Right lung (tissue), 5 donors: ENCODE data around the gene ZER1. TPM values are rescaled to one million over a fixed set of nuclear protein-coding genes. Genes with fewer than 3 reads are reported as not detected.
"Not testable (repeated sequence)": the region's sequence is repeated elsewhere in the genome, so short reads cannot be mapped to it uniquely, and the experiment has no call there.

Source experiments
- DNase-seq, 2 donors: peaks; one replicate each; pipeline ENCODE4 v3.0.0-alpha.2; 2013
- polyA plus RNA-seq, 5 donors: library from polyadenylated mRNA; unstranded; fragments of 120-200 nt; gene quantifications; one replicate each; pipeline versions ENCODE4 v1.2.1 to v1.2.3, GENCODE V29; 2013; ENCODE audit warnings: inconsistent platforms in 1 of 5, low replicate concordance in 1 of 5; ENCODE audit not compliant: insufficient read length in 5 of 5, insufficient read depth in 1 of 5

Gene ZER1
- polyA plus RNA-seq, 5 donors, result 20.4 to 32.3 (median 28.7) TPM

DNA sequence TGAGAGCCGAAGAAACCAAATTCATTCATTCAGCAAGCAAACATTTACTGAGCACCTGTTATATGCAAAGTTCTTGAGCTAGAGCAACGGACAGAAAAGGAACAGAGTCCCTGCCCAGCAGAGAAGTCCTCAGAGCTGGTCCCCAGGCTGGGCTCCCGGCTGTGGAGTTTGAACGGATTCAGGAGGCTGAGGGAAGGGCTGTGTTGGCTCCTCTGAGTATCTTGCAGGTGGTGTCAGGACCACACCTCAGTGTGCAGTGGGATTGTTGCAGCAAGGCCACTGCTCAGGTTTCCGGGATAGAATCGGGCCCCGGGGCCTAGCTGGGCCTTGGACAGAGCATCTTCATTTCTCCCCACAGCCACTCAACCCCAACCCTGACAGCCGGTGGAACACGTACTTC is 20.4 kb upstream of the ZER1 start:
- no peak for DNase-seq

DNA sequence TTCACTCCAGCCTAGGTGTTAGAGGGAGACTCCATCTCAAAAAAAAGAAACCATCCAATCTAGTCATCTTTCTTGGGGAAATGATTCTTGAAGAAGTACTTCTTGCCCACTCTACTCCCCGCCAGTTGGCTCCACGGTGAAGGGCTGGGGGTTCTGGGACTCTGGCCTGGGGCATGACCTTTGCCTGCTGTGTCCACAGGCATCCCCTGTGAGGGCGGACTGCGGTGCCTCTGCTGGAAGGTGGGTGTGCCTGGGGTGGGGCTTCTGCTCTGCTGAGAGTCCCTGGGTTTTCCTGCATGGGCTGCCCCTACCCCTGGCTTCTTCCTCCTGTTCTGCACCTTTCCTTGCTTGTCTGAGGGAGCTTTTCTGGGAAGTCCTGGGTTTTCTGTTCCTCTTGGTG is 18.8 kb upstream of the ZER1 start:
- no peak for DNase-seq

DNA sequence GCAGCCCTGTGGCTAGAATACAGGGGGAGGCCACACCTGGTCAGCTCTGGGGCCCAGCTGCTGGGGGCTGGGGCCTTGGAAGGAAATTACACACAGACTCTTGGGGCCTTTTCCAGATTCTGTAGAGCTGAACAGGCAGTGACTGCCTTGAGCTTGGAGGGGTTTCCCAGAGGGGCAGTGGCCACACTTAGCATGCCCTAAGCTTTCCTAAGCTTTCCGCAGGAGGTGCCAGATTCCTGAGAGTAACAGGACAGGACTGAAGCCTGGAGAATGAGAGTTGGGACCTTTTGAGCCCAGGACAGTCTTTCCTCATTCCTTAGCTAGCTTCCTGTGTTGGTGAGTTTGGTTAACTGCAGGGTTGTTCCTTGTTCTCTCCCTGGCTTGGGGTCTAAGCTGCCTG is 16.7 kb upstream of the ZER1 start:
- no peak for DNase-seq

- DNase-seq, result peak in 1 of 2 donors; percentile 8
Measured at GRCh38 chr9:128787659-128788058, 15.9 kb upstream of the ZER1 start.

DNA sequence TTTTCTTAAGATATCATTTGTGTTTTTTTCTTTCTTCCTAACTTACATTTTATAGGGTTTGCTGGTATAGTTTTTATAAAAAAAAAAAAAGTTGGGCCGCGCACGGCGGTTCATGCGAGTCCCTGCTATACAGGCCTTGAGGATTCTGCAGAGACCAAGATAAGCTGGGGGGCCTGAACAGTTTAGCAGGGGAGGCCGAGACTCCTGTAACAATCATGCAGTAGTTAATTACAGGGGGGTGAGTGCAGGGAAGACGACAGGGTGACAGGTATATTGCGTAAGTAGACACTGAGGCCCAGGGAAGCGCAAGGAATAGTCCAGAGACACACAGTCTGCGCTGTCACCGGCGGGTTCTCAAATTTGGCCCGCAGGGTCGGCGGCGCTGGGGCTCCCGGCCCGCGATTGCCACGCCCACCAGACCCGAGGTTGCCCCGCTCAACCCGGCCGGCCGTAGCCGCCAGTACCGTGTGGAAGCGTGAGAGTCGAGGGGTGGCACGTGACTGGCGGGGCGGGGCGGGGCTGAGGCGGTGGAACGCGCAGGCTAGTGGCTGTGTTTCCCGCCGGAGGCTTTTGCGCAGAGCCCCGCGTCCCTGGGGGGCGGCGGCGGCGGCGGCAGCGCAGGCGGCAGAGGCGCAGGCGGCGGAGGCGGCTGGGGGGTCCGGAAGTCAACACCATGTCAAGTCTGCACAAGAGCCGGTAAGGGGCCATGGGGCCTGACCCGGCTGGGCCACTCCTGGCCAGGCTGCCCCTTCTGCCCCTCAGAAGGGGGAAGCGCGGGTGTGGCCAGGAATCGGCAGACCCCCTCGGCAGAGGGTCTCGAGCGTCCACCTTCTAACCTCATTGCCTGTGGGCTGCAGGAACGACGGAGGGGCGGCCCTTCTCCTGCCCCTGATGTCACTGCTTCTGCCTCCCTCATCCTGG is 15.2 kb upstream of the ZER1 start, which contains the start of gene TBC1D13:
Gene TBC1D13, plus strand, starts transcription at position 573 of the 921 bp plus-strand sequence. Its CDS starts 101 bp downstream, at position 674.
- DNase-seq, result peak; percentile 58 to 74

GRCh38 chr9:128785427-128785826 is 13.7 kb upstream of the ZER1 start:
- no peak for DNase-seq

GRCh38 chr9:128782669-128783068 is 10.9 kb upstream of the ZER1 start:
- no peak for DNase-seq

GRCh38 chr9:128781187-128782070 is 9.7 kb upstream of the ZER1 start:
- DNase-seq, result no peak

- DNase-seq, result not testable (repeated sequence)
Measured at GRCh38 chr9:128780093-128780492, 8.4 kb upstream of the ZER1 start.

- no peak for DNase-seq
Measured at GRCh38 chr9:128774804-128775203, 3.1 kb upstream of the ZER1 start.

DNA sequence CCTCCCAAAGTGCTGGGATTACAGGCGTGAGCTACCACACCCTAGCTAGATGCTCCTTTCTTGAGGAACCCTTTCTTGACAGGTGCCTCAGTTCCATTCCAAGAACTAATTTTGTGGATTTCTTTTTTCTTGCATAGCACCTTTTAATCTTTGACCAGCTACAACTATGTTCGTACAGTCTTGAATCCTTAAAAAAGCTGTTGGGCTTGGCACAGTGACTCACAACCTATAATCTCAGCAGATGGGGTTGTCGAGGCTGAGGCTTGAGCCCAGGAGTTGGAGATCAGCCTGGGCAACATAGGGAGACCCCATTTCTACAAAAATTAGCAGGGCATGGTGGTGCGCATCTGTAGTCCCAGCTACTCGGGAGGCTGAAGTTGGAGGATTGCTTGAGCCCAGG is 1.3 kb upstream of the ZER1 start:
- no peak for DNase-seq

DNA sequence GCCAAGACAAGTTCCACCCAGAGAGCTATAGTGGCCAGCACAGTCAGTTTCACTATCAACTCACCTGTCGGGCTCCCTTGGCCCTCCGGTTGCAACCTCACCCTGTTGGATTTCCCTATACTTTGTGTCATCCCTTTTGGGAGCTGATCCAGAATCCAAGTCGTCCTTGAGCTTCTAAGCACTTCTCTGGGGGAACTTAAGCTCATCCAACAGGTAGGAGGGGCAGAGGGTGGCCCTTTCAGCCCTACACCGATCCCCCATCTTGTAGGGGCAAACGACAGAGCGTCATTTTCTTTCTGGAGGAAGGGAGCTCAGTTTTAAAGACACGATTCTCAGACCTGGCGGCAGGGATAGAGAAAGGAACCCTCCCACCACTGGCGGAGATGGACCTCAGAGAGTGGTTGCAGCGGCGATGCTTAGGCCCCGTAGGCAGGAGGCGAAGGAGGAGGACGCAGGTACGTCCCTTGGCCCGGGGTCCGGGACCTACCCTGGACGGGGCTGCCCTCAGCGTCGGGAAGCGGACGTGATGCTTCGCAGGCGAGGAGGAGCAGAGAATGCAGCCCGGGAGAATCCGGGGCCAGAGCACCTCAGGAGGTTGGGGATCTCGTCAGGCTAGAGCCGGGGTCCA is 519 bp downstream of the ZER1 start:
- peak in 1 of 2 donors; percentile 10 for DNase-seq

DNA sequence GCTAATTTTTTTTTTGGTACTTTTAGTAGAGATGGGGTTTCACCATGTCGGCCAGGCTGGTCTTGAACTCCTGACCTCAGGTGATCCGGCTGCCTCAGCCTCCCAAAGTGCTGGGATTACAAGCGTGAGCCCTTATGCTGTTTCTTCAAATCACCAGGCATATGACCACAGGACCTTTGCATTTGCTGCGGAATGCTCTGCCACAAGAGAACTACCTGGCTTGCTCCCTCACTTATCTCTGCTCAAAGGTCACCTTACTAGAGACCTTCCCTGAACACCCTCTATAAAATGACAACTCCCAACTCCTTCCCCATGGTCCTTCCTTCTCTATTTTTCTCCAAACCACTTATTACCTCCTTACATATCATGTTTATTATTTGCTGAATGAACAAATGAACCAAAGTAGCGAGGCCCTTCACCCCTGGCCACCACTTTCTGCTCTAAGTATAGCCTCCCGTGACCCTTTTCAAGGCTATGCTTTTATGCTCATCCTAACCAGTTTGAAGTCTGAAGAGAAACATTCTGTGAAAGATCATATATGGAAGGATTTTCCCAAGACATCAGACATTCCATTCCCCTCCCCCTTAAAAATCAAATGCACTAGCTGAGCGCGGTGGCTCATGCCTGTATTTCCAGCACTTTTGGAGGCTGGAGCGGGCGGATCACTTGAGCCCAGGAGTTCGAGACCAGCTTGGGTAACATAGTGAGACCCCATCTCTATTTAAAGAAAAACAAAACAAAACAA is 1.3 kb downstream of the ZER1 start:
- no peak for DNase-seq

DNA sequence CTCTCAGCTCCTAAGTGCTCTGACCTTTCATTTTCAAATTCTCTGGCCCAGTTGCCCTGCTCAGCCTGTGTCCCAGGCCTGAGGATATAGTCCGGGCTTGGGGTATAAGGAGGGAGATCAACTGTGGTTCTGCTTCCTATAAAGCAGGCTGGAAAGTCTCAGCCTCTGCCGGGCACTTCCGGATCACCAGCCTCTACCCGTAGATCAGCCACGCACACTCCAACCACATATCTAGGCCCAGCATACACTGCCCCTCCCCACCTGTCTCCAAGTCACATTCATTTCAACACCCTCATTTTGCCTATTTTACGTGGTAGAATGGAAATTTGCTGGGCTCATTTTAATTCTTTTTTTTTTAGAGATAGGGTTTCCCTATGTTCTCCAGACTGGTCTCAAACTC is 3.1 kb downstream of the ZER1 start:
- DNase-seq, result no peak

DNA sequence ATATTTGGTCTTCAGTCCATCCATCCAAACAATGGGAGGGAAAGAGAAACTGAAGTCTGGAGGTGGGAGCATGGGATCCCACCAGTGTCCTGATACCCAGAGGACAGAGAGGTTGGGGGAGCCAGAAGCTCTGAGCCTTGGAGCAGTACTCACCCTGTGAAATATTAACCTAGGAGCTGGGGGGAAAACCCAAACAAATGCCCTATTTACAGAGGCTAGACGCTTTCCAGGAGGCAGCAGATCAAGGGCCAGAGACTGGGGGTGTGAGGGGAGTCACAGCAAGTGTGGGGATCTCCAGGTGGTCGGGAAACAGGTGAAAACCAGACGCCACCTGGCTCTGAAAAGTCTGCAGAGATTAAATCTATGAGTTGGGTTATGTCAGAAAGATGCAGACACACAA is 6.2 kb downstream of the ZER1 start:
- DNase-seq, result no peak

GRCh38 chr9:128764361-128764760 is 7.4 kb downstream of the ZER1 start:
- no peak for DNase-seq

- no peak for DNase-seq
Measured at GRCh38 chr9:128762671-128763449, 8.9 kb downstream of the ZER1 start.

DNA sequence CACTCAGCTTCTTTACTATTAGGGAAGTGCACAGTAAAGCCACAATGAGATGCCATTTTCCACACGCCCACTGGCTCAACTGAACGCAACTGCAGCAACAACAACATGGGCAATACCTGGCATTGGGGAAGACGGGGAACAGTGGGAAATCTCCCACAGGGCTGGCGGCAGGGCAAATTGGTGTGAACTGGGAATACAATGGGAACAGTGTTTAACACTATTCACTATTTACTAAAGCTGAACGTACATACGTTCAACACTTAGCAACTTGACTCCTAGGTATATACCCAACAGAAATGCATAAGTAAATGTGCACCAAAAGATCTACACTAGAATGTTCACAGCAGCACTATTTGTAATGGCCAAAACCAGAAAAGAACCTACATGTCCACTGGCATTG is 14.1 kb downstream of the ZER1 start:
- DNase-seq, result no peak

DNA sequence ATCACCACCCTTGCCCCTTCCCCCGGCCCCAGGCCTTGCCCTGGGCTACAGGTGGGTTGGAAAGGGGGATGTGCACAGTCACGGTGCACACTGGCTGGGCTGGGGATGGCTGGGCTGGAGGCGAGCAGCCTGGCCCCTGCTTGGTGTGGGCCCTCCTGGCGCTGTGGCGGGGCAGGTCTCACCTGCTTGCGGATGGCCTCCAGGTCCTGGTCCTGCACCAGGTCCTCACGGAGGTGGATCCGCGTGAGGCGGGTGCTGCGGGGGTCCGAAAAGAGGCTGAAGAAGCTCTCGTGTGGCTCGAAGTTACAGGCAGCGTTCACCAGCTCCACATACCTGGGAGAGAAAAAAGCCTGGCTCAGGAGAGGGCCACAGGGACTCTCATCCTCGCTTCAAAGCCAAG is 18.1 kb downstream of the ZER1 start:
- DNase-seq, result no peak

- DNase-seq, result no peak
Measured at GRCh38 chr9:128750926-128751595, 20.7 kb downstream of the ZER1 start.
